Measurements from ENCODE around the gene FGD3.
"Not testable (repeated sequence)": the region's sequence is repeated elsewhere in the genome, so short reads cannot be mapped to it uniquely, and the experiment has no call there.

The FGD3 gene, protein sequence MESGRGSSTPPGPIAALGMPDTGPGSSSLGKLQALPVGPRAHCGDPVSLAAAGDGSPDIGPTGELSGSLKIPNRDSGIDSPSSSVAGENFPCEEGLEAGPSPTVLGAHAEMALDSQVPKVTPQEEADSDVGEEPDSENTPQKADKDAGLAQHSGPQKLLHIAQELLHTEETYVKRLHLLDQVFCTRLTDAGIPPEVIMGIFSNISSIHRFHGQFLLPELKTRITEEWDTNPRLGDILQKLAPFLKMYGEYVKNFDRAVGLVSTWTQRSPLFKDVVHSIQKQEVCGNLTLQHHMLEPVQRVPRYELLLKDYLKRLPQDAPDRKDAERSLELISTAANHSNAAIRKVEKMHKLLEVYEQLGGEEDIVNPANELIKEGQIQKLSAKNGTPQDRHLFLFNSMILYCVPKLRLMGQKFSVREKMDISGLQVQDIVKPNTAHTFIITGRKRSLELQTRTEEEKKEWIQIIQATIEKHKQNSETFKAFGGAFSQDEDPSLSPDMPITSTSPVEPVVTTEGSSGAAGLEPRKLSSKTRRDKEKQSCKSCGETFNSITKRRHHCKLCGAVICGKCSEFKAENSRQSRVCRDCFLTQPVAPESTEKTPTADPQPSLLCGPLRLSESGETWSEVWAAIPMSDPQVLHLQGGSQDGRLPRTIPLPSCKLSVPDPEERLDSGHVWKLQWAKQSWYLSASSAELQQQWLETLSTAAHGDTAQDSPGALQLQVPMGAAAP

DNA sequence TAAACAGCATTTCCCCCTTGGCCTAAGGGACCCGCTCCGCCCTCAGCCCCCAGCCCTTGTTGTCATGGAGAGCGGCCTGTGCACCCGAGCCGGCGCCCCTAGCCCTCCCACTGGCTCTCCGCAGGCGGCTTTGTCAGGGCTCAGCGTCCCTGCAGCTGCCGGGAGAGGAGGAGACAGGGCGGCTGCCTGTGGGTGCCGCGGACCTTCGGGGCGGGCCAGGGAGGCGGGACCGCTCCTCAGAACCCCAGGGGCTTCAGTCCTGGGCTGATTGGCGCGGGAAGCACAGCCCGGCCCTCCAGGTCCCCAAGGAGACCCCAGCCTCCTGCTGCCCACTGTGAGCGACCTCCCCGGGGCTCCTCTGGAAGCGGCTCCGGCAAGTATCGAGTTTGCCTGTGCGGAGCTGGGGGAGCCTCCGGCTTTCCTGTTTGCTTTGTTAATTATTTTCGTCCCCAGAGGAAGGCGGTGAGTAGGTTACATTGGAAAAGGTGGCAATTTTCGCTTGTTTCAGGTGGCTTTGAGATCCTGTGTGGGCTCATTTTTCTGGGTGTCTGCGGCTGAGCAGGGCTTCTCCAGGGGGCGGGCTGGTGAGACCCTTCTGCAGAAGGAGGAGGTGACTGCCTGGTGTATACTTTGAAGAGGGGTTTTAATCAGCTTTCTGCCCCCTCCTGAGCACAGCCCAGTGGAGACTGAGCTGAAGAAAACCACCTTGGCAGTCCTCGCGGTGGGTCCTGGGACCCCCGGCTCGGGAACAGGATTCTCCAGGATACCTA lies at the start of gene FGD3:
Gene FGD3 (plus strand): TSS at position 256 of the 770 bp plus-strand sequence. CDS start 28,734 bp downstream, outside the sequence.
- peak; percentile 71 for DNase-seq

DNA sequence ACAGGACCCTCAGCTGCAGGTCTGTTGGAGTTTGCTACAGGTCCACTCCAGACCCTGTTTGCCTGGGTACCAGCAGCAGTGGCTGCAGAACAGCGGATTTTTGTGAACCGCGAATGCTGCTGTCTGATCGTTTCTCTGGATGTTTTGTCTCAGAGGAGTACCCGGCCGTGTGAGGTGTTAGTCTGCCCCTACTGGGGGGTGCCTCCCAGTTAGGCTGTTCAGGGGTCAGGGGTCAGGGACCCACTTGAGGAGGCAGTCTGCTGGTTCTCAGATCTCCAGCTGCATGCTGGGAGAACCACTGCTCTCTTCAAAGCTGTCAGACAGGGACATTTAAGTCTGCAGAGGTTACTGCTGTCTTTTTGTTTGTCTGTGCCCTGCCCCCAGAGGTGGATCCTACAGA lies 42.2 kb upstream of the FGD3 start:
- DNase-seq: not testable (repeated sequence)

DNA sequence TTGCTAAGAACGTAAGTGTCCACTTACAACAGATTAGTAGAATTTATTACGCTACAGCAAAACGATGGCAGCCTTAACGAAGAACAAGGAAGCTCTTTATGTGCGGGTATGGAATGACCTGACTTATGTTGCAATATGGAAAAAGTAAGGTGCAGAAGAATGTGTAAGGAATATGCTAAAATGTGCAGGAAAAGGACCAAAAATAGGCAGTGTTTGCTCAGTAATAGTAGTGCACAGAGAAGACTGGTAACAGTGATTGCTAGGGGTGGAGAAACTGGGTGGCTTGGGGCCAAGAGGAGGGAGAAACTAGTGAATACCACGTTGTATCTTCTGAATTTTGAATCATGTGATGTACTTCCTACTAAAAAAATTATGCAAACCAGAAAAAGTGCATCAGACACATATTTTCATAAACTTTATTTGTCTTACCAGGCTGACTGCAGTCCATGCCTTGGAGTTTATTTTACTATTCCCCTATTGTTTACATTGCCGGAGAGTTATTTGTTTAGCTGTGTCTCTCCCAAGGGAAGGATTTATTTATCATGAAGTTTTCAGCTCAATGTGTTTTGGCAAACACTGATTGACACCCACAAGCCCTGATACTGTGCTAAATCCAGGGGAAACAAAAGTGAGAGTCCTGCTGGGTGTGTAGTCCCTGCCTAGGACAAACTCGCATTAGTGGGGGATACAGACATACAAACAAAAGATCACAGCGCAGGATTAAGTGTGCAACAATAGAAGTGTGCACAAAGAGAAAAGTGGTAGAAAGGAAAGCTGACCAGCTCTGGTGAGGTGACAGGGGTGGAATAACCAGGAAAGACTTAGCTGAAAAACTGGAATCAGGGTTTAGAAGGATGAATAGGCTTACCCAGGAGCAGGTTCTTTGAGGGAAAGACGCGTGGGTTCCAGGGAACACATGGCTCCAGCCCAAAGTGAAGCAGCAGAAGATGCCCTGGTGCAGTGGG lies 35.5 kb upstream of the FGD3 start:
- no peak for DNase-seq

DNA sequence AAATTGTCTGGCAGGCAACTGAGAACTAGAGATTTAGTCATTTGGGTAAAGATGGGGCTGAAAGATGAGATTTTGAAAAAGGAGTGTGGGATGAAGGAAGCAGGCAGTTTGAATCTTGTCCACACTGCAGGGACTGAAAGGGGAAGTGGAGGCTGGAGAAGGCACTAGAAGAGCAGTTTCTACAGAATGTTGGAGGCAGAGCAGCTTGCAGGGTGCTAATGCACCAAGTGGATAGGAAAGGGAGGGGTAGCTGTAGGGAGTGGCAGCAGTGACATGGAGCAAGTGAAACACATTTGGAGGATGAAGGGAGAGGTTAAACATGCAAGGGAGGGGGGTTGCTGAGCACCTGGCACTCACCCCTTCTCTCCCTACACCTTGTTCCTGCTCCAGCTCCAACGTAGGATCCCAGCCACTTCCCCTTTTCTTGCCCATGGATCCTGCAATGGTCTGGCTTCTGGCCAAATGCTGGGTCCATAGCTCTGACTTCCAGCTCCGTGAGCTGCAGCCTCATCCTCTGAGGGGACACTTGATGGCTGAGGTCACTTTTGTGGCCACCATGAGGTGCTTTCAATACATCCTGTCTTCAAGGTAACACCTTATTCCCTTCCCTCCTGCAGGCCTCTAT lies 30.0 kb upstream of the FGD3 start:
- DNase-seq: no peak

DNA sequence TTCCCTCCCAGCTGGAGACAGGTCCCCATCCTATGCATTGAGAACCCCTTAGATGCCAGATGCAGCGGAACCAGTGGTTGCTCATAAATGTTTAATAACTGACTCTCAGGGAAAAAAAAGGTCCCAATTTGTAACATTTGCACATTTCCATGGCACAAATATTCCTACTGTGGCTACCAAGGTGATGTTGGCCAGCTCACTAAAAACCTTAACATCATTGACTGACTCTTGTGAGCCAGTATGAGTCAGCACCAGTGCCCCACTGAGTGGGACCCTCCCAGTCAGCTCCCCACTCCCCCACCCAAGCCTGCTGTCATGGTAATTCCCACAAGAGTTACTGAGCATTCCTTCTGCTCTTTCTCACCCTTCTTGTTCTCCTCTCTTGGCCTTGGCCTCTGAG lies 26.9 kb upstream of the FGD3 start:
- no peak for DNase-seq

DNA sequence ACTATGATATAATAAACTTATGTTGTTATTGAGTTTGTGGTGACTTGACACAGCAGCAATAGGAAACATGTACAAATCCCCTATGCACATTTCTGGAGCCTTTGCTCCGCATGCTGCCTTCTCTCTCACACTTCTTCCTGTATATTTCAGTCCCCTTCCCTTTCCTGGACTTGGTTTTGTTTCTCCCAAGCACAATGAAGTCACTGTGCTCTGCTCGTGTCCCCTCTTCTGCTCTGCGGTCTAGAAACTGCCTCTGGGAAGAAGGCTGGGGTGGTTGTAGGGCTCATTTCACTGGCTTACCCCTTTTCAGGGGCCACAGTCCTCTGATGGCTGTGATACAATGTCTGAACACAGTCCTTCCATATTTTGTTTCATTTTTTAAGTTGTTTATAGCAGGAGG lies 15.7 kb upstream of the FGD3 start:
- no peak for DNase-seq

DNA sequence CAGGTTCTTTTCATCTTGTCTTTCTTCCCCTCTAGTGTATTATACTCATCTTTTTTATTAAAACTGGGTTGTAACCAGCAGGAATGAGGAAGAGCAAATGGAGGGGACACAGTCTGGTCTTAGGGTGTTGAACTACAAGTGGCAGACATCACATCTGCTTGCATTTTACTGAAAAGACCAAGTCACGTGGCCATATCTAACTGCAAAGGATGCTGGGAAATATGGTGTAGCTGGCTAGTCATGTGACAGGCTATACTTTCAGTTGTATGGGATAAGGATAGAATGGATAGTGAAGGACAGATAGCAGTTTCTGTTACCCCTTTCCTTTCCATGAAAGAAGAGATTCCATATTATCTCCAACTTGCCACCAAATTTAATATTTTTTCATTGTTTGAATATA lies 13.0 kb upstream of the FGD3 start:
- DNase-seq: no peak

DNA sequence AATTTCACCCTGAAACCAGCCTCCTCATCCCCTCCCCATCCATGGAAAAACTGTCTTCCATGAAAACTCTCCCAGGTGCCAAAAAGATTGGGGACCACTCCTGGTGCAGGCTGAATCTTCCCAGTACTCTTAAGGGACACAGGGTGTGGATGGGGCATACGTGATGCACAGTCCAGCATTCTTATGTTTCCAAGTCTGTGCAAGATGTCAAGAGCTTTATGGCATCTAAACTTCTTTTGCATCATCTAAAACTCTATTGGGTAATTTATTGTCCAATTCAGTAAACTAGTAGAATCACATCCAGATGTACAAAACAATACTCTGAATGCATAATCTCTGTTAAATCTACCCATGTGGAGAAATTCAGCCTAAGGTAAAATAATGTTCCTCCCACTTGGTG lies 9.3 kb upstream of the FGD3 start:
- no peak for DNase-seq

DNA sequence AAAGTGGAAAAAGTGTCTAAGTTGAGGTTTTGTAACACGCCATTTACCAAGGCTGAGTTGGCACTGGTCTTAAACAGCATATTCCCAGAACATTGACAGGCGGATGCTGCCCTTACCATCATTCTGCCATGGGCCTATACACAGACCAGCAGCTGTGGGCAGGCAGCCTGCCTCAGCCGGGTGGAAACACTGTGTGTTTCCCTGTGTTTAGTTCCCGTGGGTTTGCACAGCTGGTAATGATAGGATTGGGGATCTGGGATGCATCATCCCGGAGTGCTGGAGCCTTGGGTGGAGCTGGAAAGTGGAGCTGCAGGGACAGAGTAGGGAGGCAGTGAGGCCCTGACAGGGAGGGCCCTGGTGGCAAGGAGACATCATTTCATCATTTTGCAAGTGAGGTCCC lies 5.5 kb upstream of the FGD3 start:
- no peak for DNase-seq

DNA sequence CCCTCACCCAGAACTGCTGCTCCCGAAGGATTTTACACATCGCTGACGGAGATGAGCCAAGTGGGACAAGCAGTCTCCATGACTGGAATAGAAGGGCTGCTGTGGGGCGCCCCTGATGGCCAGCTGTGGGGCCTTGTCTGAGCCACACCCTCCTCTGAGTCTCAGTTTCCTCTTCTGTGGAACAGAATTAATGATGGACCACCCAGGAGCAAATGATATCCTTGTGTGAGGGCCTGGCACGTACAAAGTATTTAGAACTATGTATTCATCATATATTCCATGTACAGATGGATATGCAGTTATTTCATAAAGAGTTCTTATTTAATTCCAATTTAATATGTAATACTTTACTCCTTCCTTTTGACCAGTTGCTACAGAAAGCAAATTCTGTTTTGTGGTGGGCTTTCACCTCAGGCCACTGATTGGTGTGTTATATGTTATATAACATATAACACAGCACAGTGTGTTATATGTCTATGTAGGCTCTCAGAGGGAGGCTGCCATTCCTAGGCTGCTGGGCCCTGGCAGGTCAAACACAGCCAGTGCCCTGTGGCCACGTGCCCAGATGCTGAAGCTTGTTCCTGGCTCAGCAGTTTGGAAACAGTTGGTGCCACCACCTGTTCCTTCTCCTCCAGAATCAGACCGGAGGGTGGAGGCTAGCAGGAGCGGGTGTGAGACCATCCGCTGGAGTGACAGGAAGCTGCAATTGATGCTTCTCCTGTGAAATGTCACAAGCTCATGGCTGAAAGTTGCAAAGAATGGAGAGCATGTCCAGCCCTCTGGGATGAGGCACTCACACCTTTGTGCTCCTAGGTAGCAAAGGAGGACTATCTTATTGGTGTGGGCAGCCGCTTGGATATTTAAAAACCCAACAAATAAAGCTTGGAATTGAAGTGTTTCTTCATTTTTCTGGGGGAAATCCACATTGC lies 4.4 kb upstream of the FGD3 start:
- no peak for DNase-seq

DNA sequence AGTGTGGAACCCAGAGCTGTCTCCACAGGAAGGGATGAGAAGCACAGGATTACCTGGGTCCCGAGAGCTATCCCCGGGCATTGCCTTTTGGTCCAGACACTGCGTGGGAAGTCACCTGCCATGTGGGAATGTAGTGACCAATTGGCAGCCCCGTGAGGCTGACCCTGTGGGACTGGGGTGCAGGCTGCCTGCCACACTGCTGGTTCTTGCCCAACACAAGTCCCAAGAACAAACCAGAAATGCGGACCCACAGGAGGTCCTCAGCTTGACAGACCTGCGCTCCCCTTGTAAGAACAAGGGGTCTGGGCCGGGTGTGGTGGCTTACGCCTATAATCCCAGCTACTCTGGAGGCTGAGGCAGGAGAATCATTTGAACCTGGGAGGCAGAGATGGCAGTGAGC lies 2.4 kb upstream of the FGD3 start:
- no peak for DNase-seq

DNA sequence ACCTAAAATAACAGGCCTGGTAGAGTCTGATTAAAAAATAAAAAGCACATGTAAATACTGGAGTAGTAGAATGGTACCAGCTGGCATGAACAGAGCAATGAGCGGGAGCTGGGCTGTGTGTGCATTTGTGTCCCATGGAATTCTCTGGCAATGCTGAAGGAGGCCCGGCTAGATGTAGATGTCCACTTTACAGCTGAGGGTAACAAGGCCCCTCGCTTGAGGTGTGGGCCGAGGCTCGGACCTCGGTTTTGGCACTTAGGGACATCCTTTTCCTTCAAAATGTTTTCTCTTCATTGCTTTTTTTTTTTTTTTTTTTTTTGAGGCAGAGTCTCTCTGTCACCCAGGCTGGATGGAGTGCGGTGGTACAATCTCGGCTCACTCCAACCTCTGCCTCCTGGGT lies 1.5 kb upstream of the FGD3 start:
- no peak for DNase-seq

DNA sequence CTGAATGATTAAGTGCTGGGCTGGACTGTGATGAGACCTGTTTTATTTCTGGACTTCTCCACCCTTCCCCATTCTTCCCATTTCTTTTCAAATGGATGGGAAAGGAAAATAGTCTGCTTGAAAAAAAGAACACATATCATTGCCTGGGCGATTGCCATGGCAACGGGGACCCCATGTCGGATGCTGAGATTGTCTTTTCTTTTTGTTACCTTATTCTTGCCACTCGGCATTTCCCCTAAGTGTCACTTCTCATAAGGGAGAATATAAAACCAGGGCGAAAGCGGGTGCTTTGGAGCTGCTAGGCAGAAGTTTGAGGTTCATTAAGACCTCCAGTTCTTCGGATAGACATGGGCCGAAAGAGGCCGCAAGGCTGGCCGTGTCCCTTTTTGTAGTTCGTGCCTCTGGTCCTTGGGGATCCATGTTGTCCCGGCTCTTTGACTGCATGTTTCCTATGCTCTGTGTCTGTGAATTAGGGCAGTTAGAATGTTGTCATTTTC lies 763 bp downstream of the FGD3 start:
- DNase-seq: no peak

DNA sequence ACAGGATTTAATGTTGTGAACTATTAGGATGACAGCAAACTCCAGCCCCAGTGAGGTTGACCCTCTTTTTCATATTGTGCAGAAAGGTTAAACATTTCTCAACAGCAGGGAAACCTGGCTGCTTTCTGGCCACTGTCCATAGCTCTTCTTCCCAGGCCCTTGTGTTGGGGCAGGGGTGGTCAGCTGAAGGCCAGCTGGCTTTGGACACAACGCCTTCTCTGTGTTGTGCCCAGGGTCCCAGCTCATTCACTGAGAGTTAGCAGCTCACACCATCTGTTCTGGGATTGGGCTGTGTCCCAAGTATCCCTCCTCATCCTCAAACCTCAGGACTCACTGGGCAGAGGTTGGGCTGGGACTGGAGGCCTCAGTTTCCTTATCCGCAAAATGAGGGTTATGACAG lies 1.3 kb downstream of the FGD3 start:
- no peak for DNase-seq

DNA sequence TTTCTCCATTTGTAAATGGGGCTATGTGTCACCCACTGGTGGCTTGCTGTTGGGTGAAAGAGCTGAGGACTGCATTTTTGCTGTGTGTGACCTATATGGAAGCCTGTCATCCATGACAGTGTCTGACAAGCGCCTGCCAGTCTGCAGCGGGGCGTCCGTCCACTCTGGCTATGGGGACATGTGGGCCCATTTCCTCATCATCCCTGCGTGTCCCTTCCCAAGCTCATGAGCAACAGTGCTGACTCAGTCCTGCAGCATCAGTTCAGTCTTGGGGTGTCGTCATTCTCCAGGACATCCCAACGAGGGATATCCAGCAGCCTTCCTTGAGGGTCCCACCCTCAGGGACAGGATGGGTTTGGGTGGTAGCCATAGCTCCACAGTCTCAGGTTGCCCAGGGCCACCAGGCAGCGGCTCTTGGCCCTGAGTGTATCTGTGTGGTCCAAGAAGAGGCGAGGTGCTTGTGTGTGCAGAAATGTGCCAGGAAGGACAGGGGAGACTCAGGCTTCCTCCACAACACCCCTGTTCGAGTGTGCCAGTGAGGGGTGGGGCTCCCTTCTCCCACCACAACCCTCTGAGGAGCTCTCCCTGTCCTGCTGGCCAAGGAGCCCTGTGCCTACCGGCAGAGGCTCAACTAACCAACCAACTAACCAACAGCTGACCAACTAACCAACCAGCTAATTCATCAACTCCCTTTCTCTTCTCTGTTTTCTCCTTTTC lies 2.1 kb downstream of the FGD3 start:
- DNase-seq: no peak

DNA sequence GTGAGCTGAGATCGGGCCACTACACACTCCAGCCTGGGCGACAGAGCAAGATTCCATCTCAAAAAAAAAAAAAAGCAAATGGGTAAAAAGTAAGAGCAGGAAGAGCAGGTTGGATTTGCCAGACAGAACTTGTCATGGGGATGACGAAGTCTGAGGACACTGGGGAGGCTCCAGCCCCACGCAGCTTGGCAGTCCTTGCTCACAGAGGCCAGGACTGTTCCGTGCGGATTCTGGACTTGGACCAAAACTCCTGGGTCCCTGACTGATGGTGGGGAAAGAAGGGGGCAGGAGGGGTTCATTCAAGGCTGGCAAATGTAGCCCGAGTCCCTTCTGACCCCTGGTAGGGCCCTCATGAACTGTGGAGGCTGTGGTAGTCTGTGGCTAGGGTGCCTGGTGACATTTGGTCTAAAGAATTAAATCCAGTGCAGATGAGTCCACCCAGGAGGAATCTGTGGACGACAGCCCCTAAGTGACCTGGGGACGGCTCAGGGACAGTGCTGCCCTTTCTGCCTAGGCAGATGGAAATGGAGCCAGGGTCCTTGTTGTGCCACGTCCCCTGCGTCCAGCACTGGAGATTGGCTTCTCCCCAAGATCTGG lies 3.1 kb downstream of the FGD3 start:
- no peak for DNase-seq

DNA sequence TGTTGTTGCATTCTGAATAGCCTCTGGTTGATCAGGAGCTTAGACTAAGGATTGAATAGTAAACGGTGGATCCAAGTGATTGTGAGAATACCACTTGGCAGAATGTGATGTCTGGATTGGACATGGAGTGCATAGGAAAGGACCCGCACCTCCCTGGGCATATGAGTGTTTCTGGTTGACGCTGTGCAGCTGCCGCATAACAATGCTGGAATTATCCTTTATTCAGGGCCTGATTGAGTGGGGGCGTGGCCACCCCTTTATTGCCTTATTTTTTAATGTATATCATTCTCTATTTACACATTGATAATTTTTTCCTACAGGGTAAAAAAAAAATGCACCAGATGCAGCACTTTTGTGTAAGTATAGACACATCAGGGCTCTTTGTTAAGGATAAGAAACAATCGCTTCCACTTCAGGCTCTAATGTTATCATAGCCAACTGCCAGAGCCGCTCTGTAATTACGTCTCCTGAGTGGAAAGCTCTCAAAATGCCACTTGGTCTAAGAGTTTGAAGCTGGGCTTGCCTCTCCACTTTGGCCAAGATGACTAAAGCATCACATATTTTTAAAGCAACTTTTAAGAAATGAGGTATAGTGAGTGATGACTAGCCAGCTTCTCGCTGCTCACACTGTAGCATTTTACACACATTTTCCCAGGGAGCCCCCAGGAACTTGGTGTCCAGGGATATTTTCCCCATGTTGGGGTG lies 5.7 kb downstream of the FGD3 start:
- peak; percentile 60 for DNase-seq

DNA sequence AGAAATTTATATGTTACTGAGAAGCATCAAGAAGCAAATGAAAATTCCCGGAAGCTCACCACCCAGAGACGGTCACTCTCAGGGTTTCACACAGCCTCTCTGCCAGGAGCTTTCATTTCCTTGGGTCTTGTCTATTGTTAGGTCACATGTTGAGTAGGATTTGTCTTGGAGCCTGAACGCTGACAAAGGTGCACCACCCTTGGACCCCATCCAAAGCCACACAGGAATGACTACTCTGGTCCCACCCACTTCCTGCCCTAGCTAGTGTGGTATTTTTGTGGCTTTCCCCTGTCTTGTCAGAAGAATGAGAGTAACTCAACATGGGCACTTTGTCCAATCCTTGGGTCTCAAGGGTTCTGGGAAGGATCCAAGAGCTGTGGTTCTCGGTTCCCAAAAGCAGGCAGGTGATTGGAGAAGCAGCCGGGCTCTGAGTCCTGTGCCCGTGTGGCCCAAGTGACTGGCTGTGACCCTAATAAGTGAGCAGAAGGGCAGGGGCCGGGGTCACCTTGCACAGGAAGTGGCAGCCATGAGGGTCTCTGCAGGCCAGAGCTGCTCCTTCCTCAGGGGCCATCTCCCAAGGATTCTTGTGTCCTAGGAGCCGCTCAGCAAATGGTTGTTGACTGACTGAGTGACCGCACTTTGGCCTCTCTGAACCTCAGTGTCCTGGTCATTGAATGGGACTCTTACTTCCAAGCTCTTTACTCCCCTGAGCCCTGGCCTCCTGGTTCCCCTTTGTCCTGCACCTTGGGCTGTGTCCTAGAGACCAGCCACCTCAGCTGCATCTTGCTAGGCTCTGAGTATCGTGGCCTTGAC lies 6.9 kb downstream of the FGD3 start:
- DNase-seq: no peak
